ENCODE data around the gene STK4.

STK4 gene

DNA sequence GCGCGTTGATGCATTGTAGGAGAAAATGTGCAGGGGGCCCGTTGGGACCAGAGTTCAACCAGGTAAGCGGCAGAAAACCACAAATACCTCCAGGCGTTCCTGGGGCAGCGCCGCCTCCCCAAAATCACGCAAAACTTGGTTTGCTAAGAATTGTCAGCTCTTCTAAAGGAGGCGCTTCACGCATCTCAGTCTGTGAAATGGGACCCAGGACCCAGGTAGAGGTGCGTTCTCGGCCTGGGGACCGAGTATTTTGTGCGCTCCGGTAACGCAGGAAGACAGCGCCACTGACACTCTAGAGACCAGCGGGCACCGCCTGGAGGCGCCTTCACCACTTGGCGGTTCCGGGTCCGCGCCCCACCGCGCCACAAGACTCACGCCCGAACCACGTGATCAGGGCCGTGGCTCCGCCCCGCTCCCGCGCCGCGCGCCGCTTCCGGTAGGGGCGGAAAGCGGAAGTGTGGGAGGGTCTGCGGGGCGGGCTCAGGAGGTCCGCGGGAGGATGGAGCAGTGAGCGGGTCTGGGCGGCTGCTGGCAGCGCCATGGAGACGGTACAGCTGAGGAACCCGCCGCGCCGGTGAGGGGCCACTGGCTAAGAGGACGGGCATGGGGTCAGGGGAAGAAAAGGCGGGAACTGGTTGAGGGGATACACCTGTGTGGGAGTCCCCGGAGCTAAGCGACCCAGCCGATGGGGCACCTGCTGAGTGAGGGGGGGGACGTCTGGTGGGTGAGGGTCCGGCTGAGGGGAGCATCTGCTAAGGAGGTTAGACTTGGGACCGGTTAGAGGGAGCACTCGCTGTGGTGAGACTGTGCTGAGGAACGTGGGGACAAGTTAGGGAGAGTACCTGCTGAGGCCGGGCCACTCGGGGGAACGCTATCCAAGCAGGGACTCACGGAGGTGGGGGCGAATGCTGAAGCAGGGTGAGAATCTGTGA lies at the start of gene STK4:
Gene STK4 (plus strand): TSS at position 483 of the 932 bp plus-strand sequence. CDS start 57 bp downstream, at position 540.
- peak; percentile 87 for DNase-seq

DNA sequence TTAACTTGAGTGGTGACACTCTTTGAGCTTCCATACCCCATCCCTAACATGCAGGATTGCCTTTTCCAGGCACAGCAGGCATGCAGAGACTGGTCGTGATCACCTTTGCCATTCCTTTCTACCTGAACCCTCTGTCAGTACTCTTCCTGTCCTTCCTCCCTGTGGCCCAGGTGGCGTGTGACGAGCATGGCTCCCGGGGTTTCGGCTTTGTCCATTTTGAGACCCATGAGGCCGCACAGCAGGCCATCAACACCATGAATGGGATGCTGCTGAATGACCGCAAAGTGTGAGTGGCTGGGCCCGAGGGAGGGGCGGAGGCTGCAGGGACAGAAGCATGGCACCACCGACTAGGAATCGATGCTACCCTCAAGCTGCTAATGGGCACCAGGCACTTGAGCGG lies 49.7 kb upstream of the STK4 start:
- no peak for DNase-seq

DNA sequence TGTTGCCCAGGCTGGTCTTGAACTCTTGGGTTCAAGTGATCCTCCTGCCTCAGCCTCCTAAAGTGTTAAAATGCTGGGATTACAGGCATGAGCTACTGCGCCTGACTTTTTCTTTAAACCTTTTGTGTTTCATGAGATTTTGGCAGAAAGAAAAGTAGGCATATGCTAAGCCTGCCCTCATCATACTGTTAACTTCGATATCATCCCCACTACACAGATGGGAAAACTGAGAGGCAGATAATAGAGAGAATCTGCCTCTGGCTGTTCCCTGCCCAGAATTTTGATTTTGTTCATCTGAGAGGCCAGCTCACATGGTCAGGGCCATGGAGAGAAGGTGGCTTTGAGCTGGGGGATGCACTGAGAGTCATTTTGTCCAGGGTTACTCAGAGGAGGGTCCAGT lies 48.9 kb upstream of the STK4 start:
- no peak for DNase-seq

DNA sequence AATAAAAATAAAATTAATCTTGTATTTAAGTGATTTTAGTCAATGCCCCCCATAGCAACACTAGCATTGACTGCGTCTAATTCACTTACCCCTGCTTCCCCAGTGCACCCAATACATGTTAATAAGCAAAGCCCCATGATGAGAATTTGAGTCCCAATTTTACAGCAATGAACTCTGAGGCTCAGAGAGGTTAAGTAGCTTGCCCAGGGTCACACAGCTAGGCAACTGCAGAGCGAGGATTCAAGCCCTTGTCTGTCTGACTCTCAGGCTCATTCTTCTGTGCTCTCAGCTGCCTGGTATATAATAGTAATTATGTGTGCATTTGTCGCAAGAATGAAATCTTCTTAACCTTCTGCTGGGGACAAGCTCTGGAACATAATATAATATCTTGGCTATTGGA lies 48.0 kb upstream of the STK4 start:
- no peak for DNase-seq

DNA sequence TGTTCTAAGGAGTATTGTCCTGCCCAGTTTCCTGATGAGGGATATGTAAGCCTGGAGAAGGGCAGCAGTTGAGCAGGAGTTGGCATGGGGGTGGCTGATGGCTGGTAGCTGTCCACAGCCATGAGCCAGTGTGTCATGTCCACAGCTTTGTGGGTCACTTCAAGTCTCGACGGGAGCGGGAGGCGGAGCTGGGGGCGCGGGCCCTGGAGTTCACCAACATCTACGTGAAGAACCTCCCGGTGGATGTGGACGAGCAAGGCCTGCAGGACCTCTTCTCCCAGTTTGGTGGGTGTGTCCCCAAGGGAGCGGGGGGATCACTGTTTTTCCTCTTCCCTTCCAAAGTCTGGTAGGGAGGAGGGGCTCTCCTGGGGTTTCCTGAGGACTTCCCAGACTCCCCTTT lies 47.6 kb upstream of the STK4 start:
- DNase-seq, result no peak

DNA sequence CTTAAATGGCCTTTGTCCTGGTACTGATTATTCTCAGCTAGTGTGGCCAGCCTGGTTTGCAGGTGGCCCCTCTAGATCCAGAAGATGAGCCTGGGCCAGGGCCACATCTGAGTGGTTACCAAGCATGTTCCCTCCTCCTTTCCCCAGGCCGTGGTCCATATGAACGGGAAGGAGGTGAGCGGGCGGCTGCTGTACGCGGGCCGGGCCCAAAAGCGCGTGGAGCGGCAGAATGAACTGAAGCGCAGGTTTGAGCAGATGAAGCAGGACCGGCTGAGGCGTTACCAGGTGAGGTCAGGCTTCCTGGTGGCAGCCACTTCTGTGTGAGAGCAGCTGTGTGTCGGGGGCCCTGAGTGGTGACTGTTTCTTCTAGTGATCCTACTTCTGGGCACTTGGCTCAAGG lies 44.9 kb upstream of the STK4 start:
- DNase-seq, result no peak

DNA sequence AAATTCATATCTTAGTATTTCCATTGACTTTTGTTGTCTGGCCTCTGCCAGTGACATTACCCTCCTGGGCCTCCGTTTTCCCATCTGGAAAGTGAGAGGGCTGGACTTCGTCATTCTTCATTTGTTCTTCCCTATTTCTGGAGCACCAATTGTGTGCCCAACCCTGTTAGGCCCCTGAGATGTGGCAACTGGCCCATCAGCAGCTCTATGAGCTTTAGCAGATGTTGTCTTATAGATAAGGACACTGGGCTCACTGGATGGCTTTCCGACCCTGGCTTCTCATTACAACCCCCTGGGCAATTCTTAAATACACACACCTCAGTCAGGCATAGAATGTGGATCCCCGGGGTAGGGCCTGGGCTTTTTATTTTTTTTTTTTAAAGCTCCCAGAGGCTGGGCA lies 41.8 kb upstream of the STK4 start:
- DNase-seq, result no peak

DNA sequence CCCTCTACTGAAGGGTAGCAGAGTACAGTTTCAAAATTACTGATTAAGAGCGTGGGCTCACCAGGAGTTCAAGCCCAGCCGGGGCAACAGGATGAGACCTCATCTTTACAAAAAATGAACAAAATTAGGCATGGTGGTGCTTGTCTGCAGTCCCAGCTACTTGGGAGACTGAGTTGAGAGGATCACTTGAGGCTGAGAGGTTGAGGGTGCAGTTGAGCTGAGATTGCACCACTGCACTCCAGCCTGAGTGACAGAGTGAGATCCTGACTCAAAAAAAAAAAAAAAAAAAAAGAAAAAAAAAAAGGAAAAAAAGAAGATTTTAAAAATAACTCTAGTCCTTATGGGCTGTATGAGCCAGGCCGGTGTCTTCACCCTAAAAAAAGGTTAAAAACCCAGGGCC lies 37.7 kb upstream of the STK4 start:
- no peak for DNase-seq

DNA sequence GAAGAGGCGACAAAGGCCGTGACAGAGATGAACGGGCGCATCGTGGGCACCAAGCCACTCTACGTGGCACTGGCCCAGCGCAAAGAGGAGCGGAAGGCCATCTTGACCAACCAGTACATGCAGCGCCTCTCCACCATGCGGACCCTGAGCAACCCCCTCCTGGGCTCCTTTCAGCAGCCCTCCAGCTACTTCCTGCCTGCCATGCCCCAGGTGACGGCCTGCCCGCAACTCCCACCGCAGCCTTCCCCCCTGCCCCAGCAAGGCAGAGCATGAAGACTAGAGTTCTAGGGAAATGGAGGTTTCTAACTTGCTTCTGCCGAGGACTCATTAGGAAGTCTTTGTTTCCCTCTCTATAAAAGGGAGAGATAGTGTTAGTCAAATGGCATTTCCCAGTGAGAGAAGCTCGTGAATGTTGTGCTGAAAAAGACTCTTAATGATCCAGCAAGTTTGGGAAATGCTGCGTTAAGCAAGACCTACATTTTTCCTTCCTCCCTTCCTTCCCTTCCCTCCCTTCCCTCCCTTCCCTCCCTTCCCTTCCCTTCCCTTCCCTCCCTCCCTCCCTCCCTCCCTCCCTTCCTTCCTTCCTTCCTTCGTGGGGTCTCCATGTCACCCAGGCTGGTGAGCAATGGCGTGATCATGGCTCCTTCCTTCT lies 35.7 kb upstream of the STK4 start:
- no peak for DNase-seq

DNA sequence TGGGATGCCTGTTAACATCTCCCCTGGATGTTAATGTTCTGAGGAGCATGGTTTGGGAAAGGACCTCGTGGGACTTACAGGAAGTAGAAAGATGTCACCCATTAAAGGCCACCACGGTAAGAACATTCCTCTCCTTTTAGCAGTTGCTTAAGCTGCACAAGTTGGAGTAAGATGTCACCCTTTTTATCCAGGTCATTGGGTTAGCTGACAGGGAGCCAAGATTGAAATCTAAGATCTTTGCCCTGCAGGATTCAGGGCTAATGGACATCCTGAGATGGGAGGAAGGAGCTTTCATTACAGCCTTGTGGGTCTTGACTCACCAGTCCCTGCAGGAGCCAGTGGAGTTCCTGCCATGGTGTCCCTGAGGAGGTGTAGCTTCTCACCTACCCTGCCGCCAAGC lies 34.4 kb upstream of the STK4 start:
- DNase-seq, result no peak

DNA sequence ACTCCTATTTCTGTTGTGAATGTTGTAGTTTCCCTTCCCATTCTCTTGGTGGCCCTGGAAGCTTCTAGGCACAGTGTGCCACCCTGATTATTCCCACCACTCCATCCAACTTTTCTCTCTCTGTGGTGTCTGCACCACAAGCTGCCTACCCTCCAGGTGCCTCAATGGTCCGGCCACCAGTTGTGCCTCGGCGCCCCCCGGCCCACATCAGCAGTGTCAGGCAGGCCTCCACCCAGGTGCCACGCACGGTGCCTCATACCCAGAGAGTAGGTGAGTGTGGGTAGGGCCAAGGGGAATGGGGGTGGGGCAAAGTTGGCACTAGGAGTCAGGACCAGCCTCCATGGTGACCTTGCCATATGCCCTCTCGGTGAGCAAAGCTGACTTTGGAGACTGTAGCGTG lies 33.4 kb upstream of the STK4 start:
- DNase-seq, result no peak

DNA sequence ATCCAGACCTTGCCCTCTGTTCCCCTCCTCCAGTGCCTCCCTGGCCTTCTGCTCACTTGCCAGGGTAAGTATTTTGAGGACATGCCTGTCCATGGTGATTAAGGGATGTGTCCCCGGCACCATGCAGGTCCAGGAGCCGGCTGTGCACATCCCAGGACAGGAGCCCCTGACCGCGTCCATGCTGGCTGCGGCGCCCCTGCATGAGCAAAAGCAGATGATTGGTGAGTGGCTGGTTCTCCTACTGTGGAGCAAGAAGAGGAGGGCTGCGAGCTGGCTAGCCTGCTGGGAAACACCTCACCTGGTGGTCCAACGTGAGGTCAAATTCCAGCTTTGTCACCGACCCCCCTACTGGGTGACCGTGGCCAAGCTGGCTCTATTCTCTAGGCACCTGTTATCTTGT lies 29.8 kb upstream of the STK4 start:
- DNase-seq, result no peak

DNA sequence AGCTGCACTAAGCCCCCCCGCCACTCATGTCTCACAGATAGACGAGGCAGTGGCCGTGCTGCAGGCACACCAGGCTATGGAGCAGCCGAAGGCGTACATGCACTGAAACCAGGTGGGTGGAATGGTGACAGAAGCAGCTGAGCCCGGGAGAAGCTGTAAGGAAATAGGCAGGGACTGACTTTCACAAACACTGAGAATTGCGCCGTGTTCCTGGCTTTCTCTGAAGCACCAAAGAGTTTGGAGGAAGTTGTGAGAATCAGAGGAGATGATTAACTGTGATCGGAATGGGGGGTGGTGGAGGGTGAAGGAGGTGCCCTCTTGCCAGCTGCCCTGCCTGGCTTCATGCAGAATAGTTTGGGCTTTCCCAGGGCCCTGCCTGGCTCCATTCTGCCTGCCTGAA lies 27.7 kb upstream of the STK4 start:
- DNase-seq, result no peak

DNA sequence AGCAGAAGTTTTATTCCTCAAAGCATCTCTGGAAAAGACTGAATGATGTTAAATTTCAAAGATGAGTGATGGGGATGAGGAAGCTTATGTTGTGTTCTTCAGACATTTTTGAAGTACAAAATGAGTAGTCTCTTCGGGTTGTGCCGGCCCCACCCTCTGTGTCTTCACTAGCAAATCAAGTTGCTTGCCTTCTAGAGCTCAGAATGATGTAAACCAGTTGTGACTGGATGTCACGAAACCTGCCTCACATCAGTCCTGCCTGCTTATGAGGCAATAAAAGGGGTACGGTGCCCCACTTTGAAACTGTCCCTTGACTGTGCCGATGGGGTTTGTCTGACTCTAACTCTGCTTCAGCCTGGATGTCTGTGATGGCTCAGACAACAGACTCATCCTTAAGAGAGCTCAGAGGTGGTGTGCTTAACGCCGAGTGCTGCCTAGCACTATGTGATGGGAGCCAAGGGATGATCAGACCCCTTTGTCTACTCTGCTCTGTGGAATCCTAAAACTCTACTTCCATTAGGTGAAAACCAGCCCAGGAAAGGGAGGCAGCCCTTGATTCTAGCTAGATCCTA lies 25.1 kb upstream of the STK4 start:
- no peak for DNase-seq

DNA sequence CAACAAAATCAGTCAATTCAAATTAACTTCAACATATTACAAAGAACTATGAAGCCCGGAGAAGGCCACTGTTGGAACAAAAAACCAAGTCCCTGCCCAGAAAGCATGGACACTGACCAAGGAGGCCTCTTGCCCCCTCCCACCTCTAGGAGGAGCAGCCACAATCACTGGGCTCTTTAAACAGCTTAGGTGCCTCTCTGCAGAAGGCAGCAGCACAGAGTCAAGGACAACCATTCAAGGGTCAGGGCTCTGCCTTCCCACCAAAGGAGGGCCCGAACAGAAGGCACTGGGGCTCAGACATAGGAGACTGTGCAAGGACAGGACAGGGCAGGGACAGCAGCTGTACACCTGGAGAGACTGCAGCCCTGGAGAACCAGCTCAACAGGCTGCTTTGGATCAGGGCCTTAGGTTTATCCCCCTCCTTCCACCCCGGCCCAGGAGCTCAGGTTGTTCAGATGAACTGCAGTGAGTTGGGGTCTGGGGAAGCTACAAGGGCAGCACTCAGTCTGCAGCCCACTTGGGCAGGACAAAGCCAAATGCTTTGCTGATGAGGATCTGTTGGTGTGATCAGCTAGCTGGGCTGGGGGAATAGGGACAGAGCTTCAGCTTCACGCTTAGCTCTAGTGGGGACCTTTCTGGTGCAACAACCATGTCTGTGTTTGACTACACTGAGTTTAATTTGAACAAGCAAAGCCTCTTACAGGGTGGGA lies 23.9 kb upstream of the STK4 start:
- no peak for DNase-seq

DNA sequence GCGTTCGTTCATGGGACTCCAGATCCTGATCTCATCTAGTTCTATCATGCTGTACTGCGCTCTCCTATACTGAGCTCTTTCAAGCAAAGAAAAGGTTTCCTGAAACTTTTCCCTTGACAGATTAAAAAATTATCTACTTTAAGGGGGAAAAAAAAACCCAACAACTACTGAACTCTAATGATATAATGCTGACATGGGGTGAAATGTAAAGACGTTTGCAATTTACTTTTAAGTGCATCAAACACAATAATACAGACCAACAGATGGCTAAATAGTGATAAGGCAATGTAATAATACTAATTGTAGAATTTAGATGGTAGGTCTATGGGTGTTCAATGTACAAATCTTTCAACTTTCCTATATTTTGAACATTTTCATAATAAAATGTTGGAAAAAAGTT lies 22.5 kb upstream of the STK4 start:
- no peak for DNase-seq

DNA sequence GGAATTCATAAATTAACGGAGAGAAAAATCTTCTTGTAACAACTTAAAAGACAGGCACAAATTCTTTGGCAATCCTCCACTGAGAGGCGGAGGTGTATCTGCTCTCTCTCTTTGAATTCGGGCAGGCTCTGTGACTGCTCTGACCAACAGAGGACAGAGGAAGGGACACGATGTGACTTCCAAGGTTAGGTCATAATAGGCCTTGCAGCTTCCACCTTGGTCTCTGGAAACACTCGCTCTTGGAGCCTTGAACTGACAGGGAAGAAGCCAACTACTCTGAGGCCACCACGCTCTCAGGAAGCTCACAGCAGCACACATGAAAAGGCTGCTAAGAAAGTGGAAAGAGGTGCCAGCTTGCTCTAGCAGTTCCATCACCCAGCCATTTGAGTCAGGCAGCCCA lies 21.1 kb upstream of the STK4 start:
- DNase-seq, result no peak

DNA sequence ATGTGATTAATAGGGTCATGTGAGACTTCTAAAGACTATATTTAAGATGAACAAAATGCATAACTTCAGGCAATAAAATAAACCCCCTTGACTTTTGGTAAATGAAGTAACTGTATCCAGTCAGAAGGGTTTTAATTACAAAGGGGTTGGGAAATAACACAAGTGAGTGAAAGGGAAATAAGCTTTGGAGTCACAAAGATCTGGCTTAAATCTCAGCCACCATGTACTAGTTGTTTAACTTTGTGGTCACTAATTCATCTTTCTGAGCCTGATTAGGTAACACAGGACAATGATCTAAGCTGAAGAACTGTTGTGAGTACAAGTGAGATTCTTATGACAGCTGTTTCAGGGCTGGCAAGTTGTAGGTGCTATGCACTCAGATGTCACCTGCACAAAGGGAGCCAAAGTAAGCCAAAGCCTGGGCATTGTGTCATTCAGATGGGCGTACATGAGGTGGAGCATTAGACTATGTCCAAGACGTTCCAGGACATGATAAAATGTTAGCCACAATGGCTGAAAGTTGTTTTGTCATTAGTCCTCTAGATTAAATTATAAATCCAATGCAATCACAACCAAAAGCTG lies 19.9 kb upstream of the STK4 start:
- no peak for DNase-seq

DNA sequence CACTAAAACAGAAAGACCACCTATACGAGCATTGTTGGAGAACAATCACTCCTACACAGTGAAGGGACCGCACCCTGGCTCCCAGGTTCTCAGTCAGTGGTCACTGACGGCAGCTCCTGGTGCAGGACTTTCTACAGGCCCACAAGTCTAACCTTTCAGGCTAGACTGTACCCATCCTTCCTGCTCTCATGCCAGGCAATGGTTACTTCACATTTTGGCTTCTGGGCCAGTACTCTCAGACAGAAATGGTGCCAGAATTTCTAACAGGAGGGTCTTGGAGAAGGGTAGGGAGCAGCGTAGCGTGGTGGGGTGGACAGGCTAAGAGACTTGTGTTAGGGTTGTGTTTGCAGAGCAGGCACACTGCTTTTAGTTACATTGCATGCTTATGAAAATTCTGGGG lies 18.2 kb upstream of the STK4 start:
- no peak for DNase-seq

DNA sequence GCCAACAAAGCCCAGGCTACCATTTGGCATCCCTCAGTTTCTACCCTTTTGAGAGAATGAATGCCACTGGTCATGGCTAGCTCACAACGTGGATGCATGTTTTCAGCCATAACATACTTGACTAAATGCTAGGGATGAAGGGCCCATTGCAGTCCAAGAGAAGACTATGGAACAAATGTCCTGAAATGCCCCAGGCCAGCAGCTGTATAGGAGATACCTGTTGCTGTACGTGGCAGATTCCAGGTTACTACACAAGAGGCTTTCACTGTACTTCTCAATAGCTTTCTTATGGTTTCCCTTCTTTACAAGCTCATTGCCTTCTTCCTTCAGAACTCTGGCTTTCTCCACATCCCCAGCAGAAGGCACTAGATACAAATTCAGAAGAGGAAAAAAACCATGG lies 17.8 kb upstream of the STK4 start:
- DNase-seq, result no peak

DNA sequence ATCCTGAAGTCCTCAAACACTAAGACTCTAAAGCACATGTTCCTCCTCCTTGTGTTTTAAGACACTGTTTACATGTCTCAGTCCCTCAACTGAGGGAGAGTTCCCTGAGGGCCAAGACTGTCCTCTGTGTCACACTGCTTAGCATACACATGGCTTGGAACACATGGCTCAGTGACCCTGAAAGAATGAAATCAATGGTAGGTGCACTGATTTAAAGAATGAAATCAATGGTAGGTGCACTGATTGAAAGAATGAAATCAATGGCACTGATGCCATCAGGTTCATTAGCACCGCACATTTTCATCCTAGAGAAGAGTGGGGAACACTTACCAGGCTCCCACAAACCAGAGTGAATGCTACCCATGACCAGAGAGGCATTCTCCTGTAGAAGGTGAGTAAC lies 15.9 kb upstream of the STK4 start:
- no peak for DNase-seq

DNA sequence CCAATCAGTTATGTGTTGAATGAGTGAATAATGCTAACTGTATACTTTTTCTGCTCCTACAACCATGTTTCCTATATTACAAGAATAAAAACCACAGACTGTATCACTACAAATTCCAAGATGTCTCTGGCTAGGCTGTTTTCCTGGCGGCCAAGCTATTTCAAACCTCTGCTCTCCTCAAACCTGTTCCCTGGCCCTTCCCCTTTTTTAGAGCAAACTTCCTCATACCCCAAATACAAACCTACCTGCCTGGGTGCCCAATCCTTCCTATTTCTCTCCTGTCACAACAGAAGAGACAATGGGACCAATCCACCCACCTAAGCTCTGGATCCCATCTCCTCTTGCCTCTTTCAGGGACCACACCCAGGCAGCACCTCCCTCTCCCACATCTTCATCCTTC lies 13.6 kb upstream of the STK4 start:
- no peak for DNase-seq

DNA sequence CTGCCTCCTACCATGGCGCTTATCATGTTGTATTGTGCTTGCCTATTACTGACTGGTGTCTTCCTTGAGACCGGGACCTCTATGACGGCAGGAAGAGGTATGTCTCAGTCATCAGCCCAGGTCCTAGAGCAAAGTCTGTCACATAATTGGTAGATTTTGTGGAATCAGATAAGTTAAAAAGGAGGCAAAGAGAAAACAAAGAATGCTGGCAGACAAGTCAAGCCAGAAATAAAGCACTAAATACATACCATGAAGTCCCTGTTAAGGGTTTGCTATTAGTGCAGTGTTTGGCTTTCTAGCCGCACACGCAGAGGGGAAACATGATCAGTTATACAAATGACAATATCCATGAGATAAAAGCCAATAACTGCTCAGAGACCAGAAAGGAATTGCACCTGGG lies 12.1 kb upstream of the STK4 start:
- DNase-seq, result no peak
